HG02588 (cell line): Measurements from ENCODE around the gene NUDT14.

Experiments used
- ATAC-seq: cut with Tn5 transposase; IDR thresholded peaks from one replicate; pipeline ENCODE4 v1.9.1; 2021; ENCODE audit warnings: mild to moderate bottlenecking, moderate library complexity; ENCODE audit not compliant: unreplicated experiment

Gene NUDT14

DNA sequence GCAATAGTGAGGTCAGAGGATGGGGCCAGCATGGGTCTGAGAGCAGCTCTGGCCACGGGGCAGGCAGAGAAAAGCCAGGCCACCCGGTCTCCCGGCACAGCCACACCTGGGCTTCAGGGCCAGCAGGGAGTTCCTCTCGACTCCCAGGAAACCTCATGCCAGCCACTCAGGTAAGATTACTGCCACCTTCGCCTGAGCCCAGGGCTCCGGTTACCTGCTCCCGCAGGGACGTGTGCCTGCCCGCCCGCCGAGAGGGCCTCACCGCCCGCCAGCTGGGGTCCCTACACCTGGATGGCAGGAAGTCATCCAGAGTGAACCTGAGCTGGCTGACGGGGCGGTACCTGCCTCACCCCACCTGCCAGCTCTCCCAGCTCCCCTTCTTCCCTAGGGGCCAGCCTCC is 19.8 kb downstream of the NUDT14 start:
- ATAC-seq: no peak

DNA sequence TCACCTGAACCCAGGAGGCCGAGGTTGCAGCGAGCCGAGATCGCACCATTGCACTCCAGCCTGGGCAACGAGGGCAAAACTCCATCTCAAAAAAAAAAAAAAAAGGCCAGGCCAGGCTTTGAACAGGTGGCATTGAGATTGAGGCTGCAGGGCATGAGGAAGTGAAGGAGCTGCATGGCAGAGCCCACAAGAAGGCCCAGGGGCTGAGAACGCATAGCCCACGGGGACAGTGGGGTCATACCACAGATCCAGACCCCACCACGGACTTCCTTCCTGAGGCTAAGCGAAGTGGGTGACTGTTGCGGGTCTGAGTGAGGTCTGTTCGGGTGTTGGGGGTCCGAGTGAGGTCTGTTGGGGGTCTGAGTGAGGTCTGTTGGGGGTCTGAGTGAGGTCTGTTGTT is 20.3 kb downstream of the NUDT14 start:
- no peak for ATAC-seq

DNA sequence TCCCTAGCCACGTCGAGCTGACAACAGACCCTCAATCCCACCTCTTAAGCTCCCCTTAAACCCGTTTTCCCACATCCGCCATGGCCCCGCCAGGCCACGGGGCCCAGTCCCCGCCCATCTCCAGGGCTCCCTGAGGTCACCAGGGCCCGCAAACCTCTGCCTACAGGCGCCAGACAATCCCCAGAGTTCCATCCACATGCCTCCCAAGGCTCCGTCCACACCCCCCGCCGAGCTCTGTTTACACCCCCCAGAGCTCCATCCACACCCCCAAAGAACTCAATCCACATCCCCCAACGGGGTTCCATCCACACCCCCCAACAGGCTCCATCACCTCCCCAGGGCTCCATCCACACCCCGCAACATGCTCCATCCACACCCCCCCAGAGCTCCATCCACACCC is 21.8 kb downstream of the NUDT14 start:
- no peak for ATAC-seq

- no peak for ATAC-seq
Observed at GRCh38 chr14:105158794-105159193, 22.3 kb downstream of the NUDT14 start.

DNA sequence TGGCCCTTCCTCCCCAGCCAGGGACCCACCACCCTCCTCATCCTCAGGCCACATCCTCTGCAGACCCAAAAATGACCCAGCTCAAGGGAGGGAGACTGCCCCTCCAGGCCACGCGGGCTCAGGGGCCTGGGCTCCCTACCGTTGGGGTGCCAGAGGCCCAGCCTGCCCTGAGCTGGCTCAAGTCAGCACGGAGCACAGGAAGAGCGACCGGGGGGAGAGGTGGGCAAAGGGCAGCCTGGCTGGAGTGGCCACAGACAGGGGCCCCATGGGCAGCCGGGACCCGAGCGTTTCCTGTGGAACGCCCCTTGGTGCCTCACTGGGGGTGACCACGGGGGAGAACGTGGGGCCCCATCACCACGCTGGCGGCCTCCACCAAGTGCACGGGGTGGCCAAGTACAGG is 23.2 kb downstream of the NUDT14 start:
- no peak for ATAC-seq

GRCh38 chr14:105156414-105157375 is 24.4 kb downstream of the NUDT14 start:
- no peak for ATAC-seq

DNA sequence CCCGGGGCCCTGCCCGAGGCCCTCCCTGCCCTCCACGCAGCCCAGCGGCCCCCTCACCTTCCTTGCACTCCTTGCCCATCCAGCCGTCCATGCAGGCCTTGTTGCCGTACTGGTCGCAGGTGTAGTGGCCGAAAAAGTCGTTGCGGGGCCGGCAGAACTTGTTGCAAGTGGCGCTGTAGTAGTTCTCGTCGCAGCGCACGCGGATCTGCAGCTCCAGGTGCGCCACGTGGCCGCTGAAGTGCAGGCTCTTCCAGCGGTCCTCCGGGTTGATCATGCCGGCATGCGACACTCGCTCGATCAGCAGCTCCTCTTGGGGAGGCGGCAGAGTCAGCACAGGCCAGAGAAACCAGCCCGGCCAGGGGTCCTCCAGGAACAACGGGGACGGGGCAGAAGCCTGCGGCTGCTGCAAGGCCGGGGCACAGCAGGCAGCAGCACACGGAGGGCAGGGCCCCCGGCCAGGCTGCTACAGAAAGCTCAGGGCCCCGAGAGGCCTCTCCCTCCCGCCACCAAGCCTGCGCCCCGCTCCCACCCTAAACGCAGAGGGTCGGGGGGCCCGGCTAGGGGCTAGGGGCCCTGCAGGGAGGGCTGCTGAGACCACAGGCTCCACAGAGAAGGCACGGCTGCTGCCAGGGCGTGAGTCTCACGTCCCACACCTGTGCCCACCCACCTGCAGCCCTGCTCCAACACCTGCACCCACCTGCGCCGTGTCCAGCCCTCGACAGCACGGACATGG is 25.3 kb downstream of the NUDT14 start:
- no peak for ATAC-seq

DNA sequence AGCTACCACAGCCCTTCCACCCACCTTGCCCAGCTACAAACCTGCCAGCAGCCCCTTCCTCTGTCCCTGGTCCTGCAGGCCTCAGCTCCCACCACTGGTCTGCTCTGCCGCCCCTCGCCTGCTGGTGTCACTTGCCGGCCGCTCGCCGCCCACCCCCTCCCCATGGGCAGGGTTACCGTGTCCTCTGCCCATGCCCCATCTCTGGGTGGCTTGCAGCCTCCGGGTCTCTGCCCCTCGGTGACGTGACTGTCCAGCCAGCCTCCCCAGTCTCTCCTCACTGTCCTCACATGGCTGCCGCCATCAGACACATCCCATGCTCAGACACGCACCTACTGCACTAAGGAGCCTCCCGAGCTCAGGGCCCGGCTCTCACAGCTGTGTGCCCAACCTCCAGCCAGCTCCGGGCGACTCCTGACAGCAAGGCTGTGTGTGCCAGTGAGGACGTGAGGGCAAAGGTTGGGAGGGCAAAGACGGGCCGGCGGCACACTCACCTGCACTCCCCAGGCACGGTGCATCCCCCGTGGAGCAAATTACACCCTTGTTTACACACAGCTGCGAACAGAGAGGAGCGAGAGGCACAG is 26.0 kb downstream of the NUDT14 start:
- no peak for ATAC-seq

- ATAC-seq: no peak
Observed at GRCh38 chr14:105154476-105154871, 26.6 kb downstream of the NUDT14 start.

DNA sequence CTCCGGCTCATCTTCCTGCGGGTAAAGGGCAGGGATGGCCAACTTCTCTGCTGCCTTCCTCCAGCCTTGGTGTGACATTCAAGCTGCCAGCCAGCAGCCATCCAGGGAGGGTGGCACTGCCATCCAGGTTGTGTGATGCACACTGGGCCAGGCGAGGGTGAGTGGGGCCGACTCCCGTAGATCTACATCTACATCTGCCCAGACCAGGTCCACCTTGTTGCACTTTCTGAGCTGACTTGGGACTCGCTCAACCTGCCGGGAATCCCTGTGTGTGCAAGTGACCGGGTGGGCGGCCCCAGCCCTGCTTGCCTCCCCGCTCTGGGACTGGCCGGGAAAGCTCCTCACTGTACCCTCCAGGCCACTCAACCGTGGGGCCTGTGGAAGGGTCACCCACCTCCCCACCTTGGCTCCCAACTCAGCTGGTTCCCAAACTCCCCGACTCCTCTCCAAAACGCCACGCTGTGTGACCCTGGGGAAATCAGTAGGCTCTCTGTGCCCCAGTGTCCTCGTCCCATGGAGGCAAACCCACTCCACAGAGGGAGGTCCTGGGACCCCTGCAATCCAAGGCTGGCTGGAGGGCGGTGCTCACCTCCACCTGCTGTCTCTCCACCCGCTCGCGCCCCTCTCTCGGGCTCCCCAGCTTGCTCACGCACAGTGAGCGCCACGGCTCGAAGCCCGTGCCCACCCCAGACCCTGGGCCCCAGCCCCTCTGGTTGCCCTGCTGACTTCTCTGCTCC is 27.2 kb downstream of the NUDT14 start:
- no peak for ATAC-seq

DNA sequence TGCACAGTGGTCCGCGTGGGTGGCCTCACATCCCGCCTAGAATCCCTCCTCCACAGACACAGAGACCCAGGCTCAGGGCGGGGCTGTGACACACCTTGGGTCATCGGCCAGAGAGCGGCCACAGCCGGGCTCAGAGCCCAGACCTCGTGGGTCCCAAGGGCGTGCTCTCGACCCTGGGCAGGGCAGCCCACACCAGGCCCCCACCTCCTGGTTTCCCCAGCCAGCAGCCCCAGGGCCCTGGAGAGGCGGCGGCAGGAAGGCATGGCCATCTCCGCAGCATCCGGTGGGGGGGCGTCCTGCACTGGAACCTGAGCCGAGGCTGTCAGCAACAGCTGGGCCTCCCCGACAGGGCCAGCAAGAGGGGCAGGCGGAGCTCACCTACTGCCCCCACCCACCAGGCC is 27.8 kb downstream of the NUDT14 start:
- no peak for ATAC-seq

DNA sequence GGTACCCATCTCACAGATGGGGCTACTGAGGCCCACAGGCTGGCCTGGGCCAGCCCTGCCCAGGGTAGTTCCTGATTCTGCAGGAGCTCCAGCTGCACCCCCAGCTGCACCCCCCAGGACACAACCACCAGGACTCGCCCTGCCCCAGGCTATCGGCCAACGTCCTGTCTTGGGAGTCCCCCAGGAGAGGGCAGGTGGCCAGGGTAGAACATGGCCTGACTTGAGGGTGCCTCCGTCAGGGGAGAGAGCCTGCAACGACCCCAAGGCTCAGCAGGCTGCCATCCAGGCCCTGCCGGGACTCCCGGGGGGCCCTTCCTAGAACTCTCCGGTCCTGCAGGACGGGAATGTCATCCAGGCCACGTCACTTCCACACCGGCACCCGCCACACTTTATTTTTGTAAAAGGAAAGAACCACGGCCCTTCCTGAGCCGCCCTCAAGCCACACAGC is 28.3 kb downstream of the NUDT14 start:
- ATAC-seq: no peak

DNA sequence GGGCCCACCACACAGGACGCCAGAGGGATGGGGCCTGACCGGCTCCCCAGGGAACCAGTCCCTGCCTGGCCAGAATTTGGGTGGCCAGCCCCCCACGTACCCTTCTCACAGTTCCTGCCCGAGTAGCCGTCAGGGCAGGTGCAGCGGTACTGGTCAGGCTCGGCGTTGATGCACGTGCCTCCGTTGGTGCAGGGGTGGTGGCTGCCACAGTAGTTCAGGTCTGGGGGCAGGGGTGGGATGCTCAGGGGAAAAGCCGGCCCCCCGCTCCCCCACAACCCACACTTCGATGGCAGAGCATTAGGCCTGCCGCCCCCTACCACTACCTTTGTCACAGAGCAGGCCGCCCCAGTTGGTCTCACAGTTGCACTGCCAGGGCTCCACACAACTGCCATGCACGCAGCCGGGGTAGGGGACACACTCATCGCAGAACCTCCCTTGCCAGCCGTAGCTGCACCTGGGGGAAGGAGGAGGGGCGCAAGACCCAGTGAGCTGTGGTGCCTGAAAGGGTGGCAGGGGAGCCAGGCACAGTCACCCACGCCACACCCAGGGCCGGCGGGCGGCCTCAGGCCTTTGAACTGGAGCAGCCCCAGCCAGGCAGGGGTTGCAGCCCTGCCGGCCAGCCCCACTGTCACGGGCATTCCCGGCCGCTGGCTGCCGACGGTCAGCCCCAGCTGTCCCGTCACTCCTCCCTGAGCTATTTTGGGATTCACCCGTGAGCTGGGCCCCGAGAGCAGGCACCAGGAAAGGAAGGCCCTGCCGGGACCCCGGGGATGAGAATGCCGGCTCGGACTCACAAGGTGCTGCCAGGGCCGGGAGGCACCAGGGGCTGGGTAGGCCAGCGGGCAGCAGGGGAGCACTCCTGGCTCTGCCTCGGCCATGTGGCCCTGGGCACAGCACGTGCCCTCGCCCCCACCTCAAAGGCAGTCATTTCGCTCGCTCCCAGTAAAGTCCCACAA is 29.0 kb downstream of the NUDT14 start:
- ATAC-seq: no peak

- ATAC-seq: no peak
Observed at GRCh38 chr14:105151084-105151837, 29.9 kb downstream of the NUDT14 start.

DNA sequence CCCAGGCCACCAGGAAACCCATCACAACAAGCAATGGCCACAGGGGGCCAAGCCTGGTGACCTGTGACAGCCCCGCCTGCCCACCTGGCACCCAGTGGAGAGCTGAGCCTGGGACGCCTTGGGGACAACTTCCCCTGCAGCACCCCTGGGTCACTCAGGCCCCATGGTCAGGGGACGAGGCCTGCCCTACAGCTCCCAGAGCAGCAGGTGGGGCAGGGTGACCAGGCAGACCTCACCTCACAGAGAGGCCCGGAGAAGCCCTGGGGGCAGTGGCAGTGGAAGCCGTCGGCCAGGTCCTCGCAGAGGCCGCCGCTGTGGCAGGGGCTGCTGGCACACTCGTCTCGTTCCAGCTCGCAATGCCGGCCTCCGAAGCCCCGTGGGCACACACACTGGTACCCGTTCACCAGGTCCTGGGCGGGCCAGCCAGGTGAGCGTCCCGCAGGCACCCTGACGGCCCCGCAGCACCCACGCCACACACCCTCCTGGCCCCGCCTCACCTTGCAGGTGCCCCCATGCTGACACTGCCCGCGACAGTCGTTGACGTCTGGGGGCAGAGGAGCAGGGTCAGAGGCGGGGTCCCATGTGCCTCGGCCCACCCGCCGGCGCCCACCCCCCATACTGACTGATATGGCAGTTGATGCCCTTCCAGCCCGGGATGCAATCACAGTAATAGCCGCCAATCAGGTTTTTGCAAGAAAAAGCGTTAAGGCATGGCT is 30.6 kb downstream of the NUDT14 start:
- no peak for ATAC-seq

- ATAC-seq: no peak
Observed at GRCh38 chr14:105150026-105150367, 31.1 kb downstream of the NUDT14 start.

- ATAC-seq: no peak
Observed at GRCh38 chr14:105149146-105149781, 31.8 kb downstream of the NUDT14 start.

DNA sequence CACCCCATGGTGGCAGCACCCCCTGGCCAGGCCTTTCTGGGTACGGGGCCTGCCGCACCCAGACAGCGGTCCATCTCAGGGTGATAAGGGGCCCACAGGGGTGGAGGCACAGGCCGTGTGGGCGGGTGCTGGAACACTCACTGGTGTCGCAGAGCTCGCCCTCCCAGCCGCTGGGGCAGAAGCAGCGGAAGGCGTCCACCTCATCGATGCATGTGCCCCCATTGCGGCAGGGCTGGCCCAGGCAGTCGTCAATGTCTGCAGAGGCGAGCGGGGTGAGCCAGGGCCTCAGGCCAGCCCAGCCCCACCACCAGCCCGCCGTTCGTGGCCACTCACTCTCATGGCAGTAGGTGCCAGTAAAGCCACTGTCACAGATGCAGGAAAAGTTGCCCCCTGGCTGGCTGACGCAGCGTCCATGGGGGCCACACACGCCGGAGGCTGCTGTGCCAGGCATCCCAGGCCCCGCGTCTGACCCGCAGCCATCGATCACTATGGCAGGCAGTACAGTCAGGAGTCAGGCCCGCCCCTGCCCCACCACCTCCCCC is 32.4 kb downstream of the NUDT14 start:
- ATAC-seq: no peak
